ENCODE measurements around the gene VPS37C.
"Not testable (repeated sequence)": the region's sequence is repeated elsewhere in the genome, so short reads cannot be mapped to it uniquely, and the experiment has no call there.

VPS37C gene

GRCh38 chr11:61174273-61174672 lies 13.0 kb upstream of the VPS37C start:
- DNase-seq, result no peak

GRCh38 chr11:61173456-61173855 lies 12.2 kb upstream of the VPS37C start:
- no peak for DNase-seq

GRCh38 chr11:61172888-61173287 lies 11.7 kb upstream of the VPS37C start:
- DNase-seq, result no peak

GRCh38 chr11:61172356-61172755 lies 11.1 kb upstream of the VPS37C start:
- no peak for DNase-seq

- no peak for DNase-seq
These were observed 10.7 kb upstream of the VPS37C start for GRCh38 chr11:61171907-61172306.

GRCh38 chr11:61170566-61170965 lies 9.3 kb upstream of the VPS37C start:
- DNase-seq, result no peak

GRCh38 chr11:61168800-61169199 lies 7.6 kb upstream of the VPS37C start:
- DNase-seq, result no peak

GRCh38 chr11:61168042-61168688 lies 6.9 kb upstream of the VPS37C start:
- DNase-seq, result no peak

- not testable (repeated sequence) for DNase-seq
These were observed 5.1 kb upstream of the VPS37C start for GRCh38 chr11:61166331-61166730.

GRCh38 chr11:61165785-61166184 lies 4.6 kb upstream of the VPS37C start:
- not testable (repeated sequence) for DNase-seq

GRCh38 chr11:61164606-61165424 lies 3.6 kb upstream of the VPS37C start:
- no peak for DNase-seq

- no peak for DNase-seq
These were observed 2.7 kb upstream of the VPS37C start for GRCh38 chr11:61163714-61164605.

GRCh38 chr11:61163021-61163420 lies 1.8 kb upstream of the VPS37C start:
- DNase-seq, result no peak

- no peak for DNase-seq
These were observed 1.1 kb upstream of the VPS37C start for GRCh38 chr11:61162092-61162941.

GRCh38 chr11:61160487-61161189 lies 588 bp downstream of the VPS37C start:
- no peak for DNase-seq

GRCh38 chr11:61158691-61159381 lies 2.4 kb downstream of the VPS37C start:
- no peak for DNase-seq

- no peak for DNase-seq
These were observed 3.5 kb downstream of the VPS37C start for GRCh38 chr11:61157743-61158142.

- no peak for DNase-seq
These were observed 5.5 kb downstream of the VPS37C start for GRCh38 chr11:61155741-61156140.

GRCh38 chr11:61155312-61155711 lies 5.9 kb downstream of the VPS37C start:
- DNase-seq, result no peak

GRCh38 chr11:61154528-61154927 lies 6.7 kb downstream of the VPS37C start:
- no peak for DNase-seq

GRCh38 chr11:61153593-61154095 lies 7.6 kb downstream of the VPS37C start:
- DNase-seq, result no peak

Data from activated gamma-delta T cell treated with Interleukin-2 at 50 U/mL for 16 hours (primary cell).